DLD1 (cell line): Measurements from ENCODE around the gene ZBTB7C.

ENCODE experiments used
- in situ Hi-C: cut with HindIII; loops from 2 replicates; pipeline ENCODE4 v1.10.0; 2017; ENCODE audit warnings: low sequenced_read_pairs

The ZBTB7C gene

GRCh38 chr18:48356909-48357631 is 52.1 kb downstream of the ZBTB7C start:
- in situ Hi-C loops = no loop called here

- in situ Hi-C loops = no loop called here
Observed at GRCh38 chr18:48356151-48356745, 52.9 kb downstream of the ZBTB7C start.

GRCh38 chr18:48355276-48356115 is 53.7 kb downstream of the ZBTB7C start:
- in situ Hi-C loops = no loop called here

- in situ Hi-C loops = no loop called here
Observed at GRCh38 chr18:48354746-48355260, 54.4 kb downstream of the ZBTB7C start.

GRCh38 chr18:48352051-48352755 is 57.0 kb downstream of the ZBTB7C start:
- in situ Hi-C loops = no loop called here

- in situ Hi-C loops = no loop called here
Observed at GRCh38 chr18:48351216-48352050, 57.8 kb downstream of the ZBTB7C start.

GRCh38 chr18:48348739-48349138 is 60.4 kb downstream of the ZBTB7C start:
- in situ Hi-C loops = no loop called here

GRCh38 chr18:48347756-48348326 is 61.3 kb downstream of the ZBTB7C start:
- in situ Hi-C loops = no loop called here

- in situ Hi-C loops = no loop called here
Observed at GRCh38 chr18:48345596-48345995, 63.6 kb downstream of the ZBTB7C start.

- in situ Hi-C loops = no loop called here
Observed at GRCh38 chr18:48342581-48342980, 66.6 kb downstream of the ZBTB7C start.

GRCh38 chr18:48342125-48342524 is 67.1 kb downstream of the ZBTB7C start:
- in situ Hi-C loops = no loop called here

- in situ Hi-C loops = no loop called here
Observed at GRCh38 chr18:48340560-48340959, 68.6 kb downstream of the ZBTB7C start.

- in situ Hi-C loops = loop anchor here (5.0 kb wide), 2 partner anchors 58 to 107 kb away; no protein-coding TSS in a partner anchor
Observed at GRCh38 chr18:48339692-48340091, 69.5 kb downstream of the ZBTB7C start.

- in situ Hi-C loops = loop anchor here (5.0 kb wide), 2 partner anchors 58 to 107 kb away; no protein-coding TSS in a partner anchor
Observed at GRCh38 chr18:48338915-48339314, 70.3 kb downstream of the ZBTB7C start.

- in situ Hi-C loops = loop anchor here (5.0 kb wide), 2 partner anchors 60 to 105 kb away; no protein-coding TSS in a partner anchor
Observed at GRCh38 chr18:48337053-48337452, 72.1 kb downstream of the ZBTB7C start.

- in situ Hi-C loops = loop anchor here (5.0 kb wide), 2 partner anchors 61 to 104 kb away; no protein-coding TSS in a partner anchor
Observed at GRCh38 chr18:48336332-48336731, 72.9 kb downstream of the ZBTB7C start.

GRCh38 chr18:48335829-48336228 is 73.4 kb downstream of the ZBTB7C start:
- in situ Hi-C loops = loop anchor here (5.0 kb wide), 2 partner anchors 61 to 104 kb away; no protein-coding TSS in a partner anchor

- in situ Hi-C loops = loop anchor here (5.0 kb wide), 2 partner anchors 62 to 103 kb away; no protein-coding TSS in a partner anchor
Observed at GRCh38 chr18:48334845-48335244, 74.3 kb downstream of the ZBTB7C start.

GRCh38 chr18:48333563-48333962 is 75.6 kb downstream of the ZBTB7C start:
- in situ Hi-C loops = no loop called here
